HEK293T (cell line): ENCODE data around the gene AIF1L.

Experiments
- CTCF ChIA-PET: fragments of 350-600 bp; formaldehyde crosslinking; extraction: SDS; loops from one replicate; lab custom pipeline; 2021; ENCODE audit warnings: antibody characterized with exemption, inconsistent platforms; lab: Yijun Ruan, JAX
- POLR2A ChIA-PET: fragments of 350-600 bp; formaldehyde crosslinking; extraction: SDS; loops from one replicate; lab custom pipeline; 2020; ENCODE audit warnings: antibody characterized with exemption, inconsistent platforms; lab: Yijun Ruan, JAX
- DNase-seq: peaks from one replicate; pipeline ENCODE4 v3.0.0; 2012; ENCODE audit warnings: mixed read lengths; ENCODE audit errors: extremely low spot score
- ARNT ChIP-seq: fragments of 450-650 bp; IDR thresholded peaks from 2 replicates; pipeline ENCODE4 v1.6.1; 2017; ENCODE audit warnings: mild to moderate bottlenecking
- BHLHE40 ChIP-seq: fragments of 450-650 bp; IDR thresholded peaks from 2 replicates; pipeline ENCODE4 v1.6.1; 2016; ENCODE audit warnings: mild to moderate bottlenecking, moderate library complexity, borderline replicate concordance
- CTBP1 ChIP-seq: fragments of 450-650 bp; IDR thresholded peaks from 2 replicates; pipeline ENCODE4 v1.6.1; 2016; ENCODE audit warnings: borderline replicate concordance
- ELF4 ChIP-seq: fragments of 450-650 bp; IDR thresholded peaks from 2 replicates; pipeline ENCODE4 v1.6.1; 2017; ENCODE audit warnings: antibody characterized with exemption
- FOXA1 ChIP-seq: fragments of 450-650 bp; IDR thresholded peaks from 2 replicates; pipeline ENCODE4 v1.6.1; 2016; ENCODE audit warnings: mild to moderate bottlenecking
- FOXK2 ChIP-seq: fragments of 450-650 bp; IDR thresholded peaks from 2 replicates; pipeline ENCODE4 v1.6.1; 2016; ENCODE audit warnings: mild to moderate bottlenecking
- FOXM1 ChIP-seq: fragments of 450-650 bp; IDR thresholded peaks from 2 replicates; pipeline ENCODE4 v1.6.1; 2017; ENCODE audit warnings: mild to moderate bottlenecking, borderline replicate concordance
- HDGF ChIP-seq: fragments of 450-650 bp; IDR thresholded peaks from 2 replicates; pipeline ENCODE4 v1.6.1; 2017; ENCODE audit warnings: antibody characterized with exemption, borderline replicate concordance
- L3MBTL2 ChIP-seq: fragments of 450-650 bp; conservative IDR thresholded peaks from 2 replicates; pipeline ENCODE4 v1.6.1; 2016; ENCODE audit warnings: mild to moderate bottlenecking
- LEF1 ChIP-seq: fragments of 450-650 bp; IDR thresholded peaks from 2 replicates; pipeline ENCODE4 v1.6.1; 2017; ENCODE audit warnings: mild to moderate bottlenecking, borderline replicate concordance
- NFRKB ChIP-seq: fragments of 450-650 bp; IDR thresholded peaks from 2 replicates; pipeline ENCODE4 v1.6.1; 2016; ENCODE audit warnings: mild to moderate bottlenecking, moderate library complexity
- SP1 ChIP-seq: fragments of 450-650 bp; IDR thresholded peaks from 2 replicates; pipeline ENCODE4 v1.6.1; 2017
- SUZ12 ChIP-seq: fragments of 450-650 bp; IDR thresholded peaks from 2 replicates; pipeline ENCODE4 v1.6.1; 2016; ENCODE audit warnings: mild to moderate bottlenecking
- TARDBP ChIP-seq: fragments of 450-650 bp; IDR thresholded peaks from 2 replicates; pipeline ENCODE4 v1.6.1; 2016
- ZNF384 ChIP-seq: fragments of 450-650 bp; IDR thresholded peaks from 2 replicates; pipeline ENCODE4 v1.6.1; 2016
- TF ChIP-seq, protein P1 (sequence below): fragments of 450-650 bp; IDR thresholded peaks from 2 replicates; pipeline ENCODE4 v1.6.1; 2016

The AIF1L gene

DNA sequence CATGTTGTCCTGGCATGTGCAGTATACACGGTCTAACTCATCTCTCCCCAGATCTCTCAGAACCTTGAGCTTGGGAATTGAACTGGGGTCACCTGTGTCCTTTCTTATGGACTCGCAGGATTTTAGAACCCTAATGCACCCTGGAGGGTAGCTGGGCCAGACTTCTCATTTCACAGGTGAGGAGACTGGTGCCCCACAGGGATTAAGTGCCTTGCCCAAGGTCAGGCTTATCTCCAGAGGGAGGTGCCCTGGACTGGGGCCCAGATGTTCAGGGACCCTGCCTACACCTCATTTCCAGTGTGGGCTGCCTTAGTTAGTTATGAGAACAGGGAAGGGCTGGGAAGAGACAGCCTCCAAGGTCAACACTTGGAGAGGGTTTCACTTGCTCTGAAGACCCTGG, 25.0 kb downstream of the AIF1L start:
- no peak for DNase-seq
- no peak for TF ChIP-seq LEF1
- no peak for TF ChIP-seq L3MBTL2
- ChIA-PET POLR2A (no interaction called here), CTCF (no interaction called here)

DNA sequence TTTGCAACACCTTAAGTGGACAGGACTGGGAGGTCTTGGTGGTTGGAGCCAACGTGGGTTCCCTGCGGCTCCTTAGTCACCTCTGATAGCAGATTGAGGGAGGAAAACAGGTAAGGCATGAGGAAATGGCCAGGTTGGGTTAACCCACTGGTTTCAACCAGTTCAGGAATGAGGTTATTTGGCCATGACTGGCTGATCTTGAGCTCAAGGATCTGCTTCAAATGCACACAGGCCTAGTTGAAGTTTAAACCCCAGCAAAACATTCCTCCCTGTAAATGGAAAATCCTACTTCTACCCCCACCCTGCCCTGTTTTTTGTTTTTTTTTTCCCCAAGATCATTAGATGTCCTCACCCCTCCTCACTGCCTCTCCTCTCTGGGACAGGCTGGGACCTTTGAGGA, 25.8 kb downstream of the AIF1L start:
- ChIA-PET CTCF (no interaction called here), POLR2A (no interaction called here)
- no peak for TF ChIP-seq BHLHE40
- no peak for TF ChIP-seq ARNT
- no peak for TF ChIP-seq SUZ12
- no peak for TF ChIP-seq FOXA1
- TF ChIP-seq ZNF384 = no peak
- TF ChIP-seq FOXM1 = no peak
- no peak for TF ChIP-seq SP1
- TF ChIP-seq L3MBTL2 = no peak
- no peak for TF ChIP-seq TARDBP
- TF ChIP-seq, protein P1, sequence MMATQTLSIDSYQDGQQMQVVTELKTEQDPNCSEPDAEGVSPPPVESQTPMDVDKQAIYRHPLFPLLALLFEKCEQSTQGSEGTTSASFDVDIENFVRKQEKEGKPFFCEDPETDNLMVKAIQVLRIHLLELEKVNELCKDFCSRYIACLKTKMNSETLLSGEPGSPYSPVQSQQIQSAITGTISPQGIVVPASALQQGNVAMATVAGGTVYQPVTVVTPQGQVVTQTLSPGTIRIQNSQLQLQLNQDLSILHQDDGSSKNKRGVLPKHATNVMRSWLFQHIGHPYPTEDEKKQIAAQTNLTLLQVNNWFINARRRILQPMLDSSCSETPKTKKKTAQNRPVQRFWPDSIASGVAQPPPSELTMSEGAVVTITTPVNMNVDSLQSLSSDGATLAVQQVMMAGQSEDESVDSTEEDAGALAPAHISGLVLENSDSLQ = no peak
- no peak for TF ChIP-seq CTBP1
- no peak for TF ChIP-seq LEF1
- TF ChIP-seq FOXK2 = no peak
- TF ChIP-seq ELF4 = no peak
- no peak for TF ChIP-seq NFRKB
- no peak for TF ChIP-seq HDGF
- no peak for DNase-seq

DNA sequence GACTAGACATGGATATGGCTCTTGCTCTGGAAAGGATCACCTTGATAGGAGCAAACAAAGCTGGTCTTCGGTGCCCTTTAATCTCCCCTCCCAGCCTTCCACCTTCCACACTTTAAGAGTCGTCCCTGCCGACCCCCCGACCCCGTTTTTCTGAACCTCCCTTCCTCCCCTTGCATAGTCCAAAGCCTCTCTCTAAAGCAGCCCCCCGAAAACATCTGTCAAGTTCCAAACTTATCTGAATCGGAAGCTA, 28.6 kb downstream of the AIF1L start:
- no peak for DNase-seq
- ChIA-PET CTCF (no interaction called here), POLR2A (interaction anchor here (0.6 to 3.2 kb wide), 21 partner anchors 9 to 592 kb away, joined by 3 to 29 read pairs (median 5); partner anchors contain the start of gene AIF1L)
- TF ChIP-seq HDGF (no peak), ARNT (no peak), LEF1 (no peak), L3MBTL2 (no peak), SP1 (no peak), TARDBP (no peak), BHLHE40 (no peak), ELF4 (no peak), CTBP1 (no peak), NFRKB (no peak)
- TF ChIP-seq, protein P1 = no peak

DNA sequence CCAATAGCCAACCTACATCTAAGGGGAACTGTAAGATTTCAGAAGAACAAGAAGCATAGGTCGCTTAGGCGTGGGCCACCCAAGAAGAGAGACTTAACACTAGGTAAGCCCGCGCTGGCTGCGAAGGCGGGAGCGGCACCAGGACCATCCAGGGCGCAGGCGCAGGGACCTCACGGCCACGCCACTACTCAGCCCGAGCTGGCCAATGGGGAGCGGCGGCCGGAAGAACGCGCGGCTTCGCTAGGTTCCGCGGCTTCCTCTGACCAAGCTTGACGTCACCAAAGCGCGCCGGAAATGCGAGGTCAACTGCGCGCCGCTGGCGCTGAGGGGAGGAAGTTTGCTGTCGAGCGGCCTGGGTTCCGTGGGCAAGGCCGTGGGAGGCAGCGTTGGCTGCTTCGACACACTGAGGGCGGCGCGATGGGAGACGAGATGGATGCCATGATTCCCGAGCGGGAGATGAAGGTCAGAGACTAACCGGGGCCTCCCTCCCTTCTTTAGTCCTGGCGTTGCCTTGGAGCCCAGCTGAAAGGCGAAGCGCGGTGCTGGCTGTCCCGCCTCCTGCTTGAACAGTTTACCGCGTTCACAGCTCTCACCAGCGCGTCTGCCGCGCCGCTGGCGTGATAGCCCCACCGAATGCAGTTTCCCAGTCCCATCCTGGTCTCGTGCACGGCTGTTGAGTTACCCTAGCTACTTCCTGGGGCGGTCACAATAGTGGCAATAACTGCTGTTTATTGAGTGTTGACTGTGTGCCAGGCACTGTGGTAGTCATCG, 29.1 kb downstream of the AIF1L start, which contains the start of gene NUP214:
Gene NUP214, plus strand, starts transcription at position 299 of the 771 bp plus-strand sequence. Its CDS starts 119 bp downstream, at position 418.
- ChIA-PET CTCF (no interaction called here), POLR2A (interaction anchor here (0.6 to 3.2 kb wide), 21 partner anchors 10 to 592 kb away, joined by 3 to 29 read pairs (median 5); partner anchors contain the start of gene AIF1L)
- DNase-seq = peak; percentile 99
- TF ChIP-seq L3MBTL2 (peak; percentile 86), ELF4 (peak; percentile 80), SUZ12 (no peak), BHLHE40 (no peak)
- TF ChIP-seq, protein P1 = no peak

DNA sequence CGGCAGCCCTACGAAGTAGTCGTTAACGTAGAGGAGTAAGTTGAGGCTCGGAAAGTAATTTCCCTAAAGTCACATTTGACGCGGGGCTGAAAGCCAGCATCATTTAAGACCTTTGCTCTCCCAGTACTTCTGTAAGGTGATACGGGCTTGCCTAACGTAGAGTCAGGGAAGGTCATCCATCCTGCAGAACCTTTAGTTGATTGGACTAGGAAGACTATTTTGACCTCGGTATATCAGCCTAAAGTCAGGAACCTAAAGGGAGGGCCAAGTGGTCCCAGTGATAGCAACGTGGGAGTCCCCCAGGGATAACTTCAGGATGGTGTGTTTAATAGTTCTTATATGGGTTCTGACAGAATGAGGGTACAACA, 29.7 kb downstream of the AIF1L start:
- POLR2A ChIA-PET = interaction anchor here (1.5 to 3.2 kb wide), 4 partner anchors 13 to 30 kb away, joined by 7 to 29 read pairs (median 11); partner anchors contain the start of gene AIF1L
- CTCF ChIA-PET = no interaction called here
- TF ChIP-seq NFRKB (no peak), FOXA1 (no peak), ELF4 (no peak), BHLHE40 (no peak), SUZ12 (no peak), FOXK2 (no peak), CTBP1 (no peak), L3MBTL2 (no peak), ARNT (no peak), ZNF384 (no peak)
- TF ChIP-seq, protein P1 = no peak
- DNase-seq = no peak

DNA sequence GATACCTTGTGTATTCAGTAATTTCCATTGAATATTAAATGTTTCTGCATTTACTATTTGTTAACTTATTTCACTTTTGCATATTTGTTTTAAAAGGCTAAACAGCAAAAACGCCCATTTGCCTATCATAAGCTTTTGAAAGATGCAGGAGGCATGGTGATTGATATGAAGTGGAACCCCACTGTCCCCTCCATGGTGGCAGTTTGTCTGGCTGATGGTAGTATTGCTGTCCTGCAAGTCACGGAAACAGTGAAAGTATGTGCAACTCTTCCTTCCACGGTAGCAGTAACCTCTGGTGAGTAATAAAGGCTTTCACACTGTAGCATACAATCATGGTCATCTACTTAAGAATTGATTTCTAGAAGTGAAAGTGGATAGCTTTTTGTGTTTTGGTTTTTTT, 32.9 kb downstream of the AIF1L start:
- ChIA-PET POLR2A (no interaction called here), CTCF (no interaction called here)
- no peak for TF ChIP-seq FOXM1
- TF ChIP-seq ARNT = no peak
- TF ChIP-seq L3MBTL2 = no peak
- no peak for TF ChIP-seq CTBP1
- no peak for TF ChIP-seq ELF4
- no peak for TF ChIP-seq FOXK2
- TF ChIP-seq, protein P1 = no peak
- TF ChIP-seq NFRKB = no peak
- no peak for DNase-seq
